Fibroblast of lung (primary cell): ENCODE results near the gene ERCC6L2. TPM values are rescaled to one million over a fixed set of nuclear protein-coding genes. Genes with fewer than 3 reads are reported as not detected.
A peak's percentile ranks its signal among the peaks of the same experiment; 100 is the strongest.

ENCODE experiments used
- DNase-seq, 2 donors: peaks; one replicate each; pipeline versions ENCODE4 v3.0.0 to v3.0.0-alpha.2; 2010; ENCODE audit warnings: low read depth in 2 of 2
- H2AFZ ChIP-seq: 2 replicates; pipeline ENCODE4 v1.5.1; 2012; ENCODE audit warnings: low read length, control low read depth, inconsistent platforms
- H3K27ac ChIP-seq: 2 replicates; pipeline ENCODE4 v1.5.1; 2011; ENCODE audit warnings: low read length, control low read depth; ENCODE audit not compliant: insufficient read depth
- H3K27me3 ChIP-seq: 2 replicates; pipeline ENCODE4 v1.5.1; 2011; ENCODE audit warnings: mild to moderate bottlenecking, low read length; ENCODE audit not compliant: control insufficient read depth, insufficient read depth
- H3K36me3 ChIP-seq: 2 replicates; pipeline ENCODE4 v1.5.1; 2011; ENCODE audit warnings: low read length; ENCODE audit not compliant: control insufficient read depth, insufficient read depth
- H3K4me1 ChIP-seq: 2 replicates; pipeline ENCODE4 v1.5.1; 2011; ENCODE audit warnings: low read length; ENCODE audit not compliant: control insufficient read depth, insufficient read depth; ENCODE audit errors: extremely low read depth
- H3K4me2 ChIP-seq: 2 replicates; pipeline ENCODE4 v1.5.1; 2011; ENCODE audit warnings: low read length, control low read depth; ENCODE audit not compliant: insufficient read depth; ENCODE audit errors: extremely low read depth
- H3K4me3 ChIP-seq, 4 experiments: fragments of 200-600 bp in 1 of 4; sonication (generic) in 1 of 4; replicated peaks in 1 of 4; 2 replicates each; pipeline ENCODE4 v1.5.1; 2011 to 2016; ENCODE audit warnings: low read length in 4 of 4, low read depth in 3 of 4, mild to moderate bottlenecking in 3 of 4, control low read depth in 2 of 4, inconsistent platforms in 1 of 4, mixed read lengths in 1 of 4; ENCODE audit not compliant: insufficient read depth in 1 of 4; ENCODE audit errors: control extremely low read depth in 1 of 4
- H3K79me2 ChIP-seq: 2 replicates; pipeline ENCODE4 v1.5.1; 2012; ENCODE audit warnings: mild to moderate bottlenecking, low read length, inconsistent platforms; ENCODE audit not compliant: control insufficient read depth, insufficient read depth
- H3K9ac ChIP-seq: 2 replicates; pipeline ENCODE4 v1.5.1; 2011; ENCODE audit warnings: mild to moderate bottlenecking, low read length, control low read depth; ENCODE audit not compliant: insufficient read depth
- H3K9me3 ChIP-seq: 2 replicates; pipeline ENCODE4 v1.5.1; 2012; ENCODE audit warnings: low read depth, low read length; ENCODE audit not compliant: control insufficient read depth, insufficient read depth
- H4K20me1 ChIP-seq: 2 replicates; pipeline ENCODE4 v1.5.1; 2011; ENCODE audit warnings: low read length; ENCODE audit not compliant: control insufficient read depth, insufficient read depth; ENCODE audit errors: extremely low read depth
- CTCF ChIP-seq, 2 donors: IDR thresholded peaks in 1 of 2; conservative IDR thresholded peaks in 1 of 2; 1 replicate in 1 of 2; 2 replicates in 1 of 2; pipeline ENCODE4 v1.5.1; 2011 to 2012; ENCODE audit warnings: low read length in 2 of 2, control low read depth in 1 of 2, inconsistent platforms in 1 of 2, low read depth in 1 of 2, mild to moderate bottlenecking in 1 of 2
- EZH2 ChIP-seq: IDR thresholded peaks from 2 replicates; pipeline ENCODE4 v1.5.1; 2012; ENCODE audit warnings: low read length, control low read depth, mild to moderate bottlenecking; ENCODE audit errors: missing control alignments
- polyA plus RNA-seq, 2 donors: library from polyadenylated mRNA; depleted of rRNA in 1 of 2; stranded (reverse) in 1 of 2; unstranded in 1 of 2; fragments of >200 nt; gene quantifications; 2 replicates each; pipeline ENCODE4 v1.2.1, GENCODE V29; 2011 to 2012; ENCODE audit warnings: missing spikeins in 1 of 2
- total RNA-seq: library from RNA; depleted of rRNA; stranded (reverse); fragments of >200 nt; gene quantifications from 2 replicates; pipeline ENCODE4 v1.2.1, GENCODE V29; 2014

The ERCC6L2 gene
- total and polyA plus RNA-seq, 2 donors (not counting 1 experiment from before 2014, with no cell fraction given): 45.0 to 117 TPM

DNA sequence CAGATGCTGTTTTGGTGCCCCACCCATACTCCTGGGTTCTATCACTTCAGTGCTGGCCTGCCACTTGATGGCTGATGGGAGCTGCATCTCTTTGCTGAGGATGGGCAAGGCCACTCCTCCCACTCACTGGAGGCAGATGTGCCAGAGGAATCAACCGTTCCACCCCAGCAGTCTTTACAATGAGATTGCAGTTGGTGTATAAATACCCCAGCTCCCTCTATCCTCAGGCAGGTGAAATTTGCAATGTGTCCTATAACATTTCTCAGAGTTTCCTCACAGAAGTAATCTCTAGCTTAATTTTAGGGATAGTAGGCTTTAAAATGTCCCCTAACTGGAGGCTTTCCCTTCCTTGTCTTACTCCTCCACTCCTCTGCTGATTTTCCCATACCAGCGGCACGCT is 36.5 kb upstream of the ERCC6L2 start:
- Histone ChIP-seq H3K27me3 (no peaks in the 10 kb centered on the region), H3K4me2 (no peak overlapping the region), H2AFZ (no peak overlapping the region), H3K9ac (no peak overlapping the region), H3K27ac (no peak overlapping the region), H3K4me1 (no peaks in the 10 kb centered on the region), H3K36me3 (no peaks in the 10 kb centered on the region), H3K4me3 (no peak overlapping the region), H3K79me2 (no peaks in the 10 kb centered on the region), H3K9me3 (no peaks in the 10 kb centered on the region), H4K20me1 (no peaks in the 10 kb centered on the region)
- TF ChIP-seq EZH2 (no peak), CTCF (conservative IDR thresholded peaks at IDR 0.05 in 1 of 2, IDR thresholded peaks at IDR 0.05 in 1 of 2; ENCODE audit: low read depth in 1 of 2, low read length in 2 of 2) (no peak)
- no peak for DNase-seq

- no peaks in the 10 kb centered on the region for H3K36me3 ChIP-seq
- no peaks in the 10 kb centered on the region for H3K9me3 ChIP-seq
- H4K20me1 ChIP-seq: no peaks in the 10 kb centered on the region
- H3K4me2 ChIP-seq: no peak overlapping the region
- H3K27me3 ChIP-seq: no peaks in the 10 kb centered on the region
- DNase-seq: peak in 1 of 2 donors; percentile 73
- no peaks in the 10 kb centered on the region for H3K4me1 ChIP-seq
- H3K4me3 ChIP-seq: no peak overlapping the region
- H3K79me2 ChIP-seq: no peaks in the 10 kb centered on the region
- TF ChIP-seq CTCF (conservative IDR thresholded peaks at IDR 0.05 in 1 of 2, IDR thresholded peaks at IDR 0.05 in 1 of 2; ENCODE audit: low read depth in 1 of 2, low read length in 2 of 2): no peak
- TF ChIP-seq EZH2: no peak
- H3K9ac ChIP-seq: no peak overlapping the region
- H3K27ac ChIP-seq: no peak overlapping the region
- H2AFZ ChIP-seq: no peak overlapping the region
Observed at GRCh38 chr9:95840074-95840473, 35.4 kb upstream of the ERCC6L2 start.

DNA sequence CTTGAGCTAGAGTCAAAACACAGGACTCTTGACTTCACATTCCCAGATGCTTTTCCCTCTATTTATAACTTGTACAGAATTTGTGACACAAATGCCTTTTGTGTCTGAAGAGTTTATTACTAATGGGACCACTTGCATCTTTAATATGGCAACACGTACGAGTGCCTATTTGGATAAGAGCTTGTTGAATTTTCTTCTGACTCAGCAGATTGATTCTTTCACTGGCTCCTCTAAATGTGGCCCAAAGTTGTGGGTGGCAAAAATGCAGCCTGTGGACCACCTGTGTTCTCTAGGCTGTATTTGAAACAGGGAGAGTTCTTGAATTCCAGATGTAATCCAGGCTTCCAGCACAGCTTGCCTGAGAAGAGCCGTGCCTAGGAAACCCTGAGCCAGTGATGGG is 34.1 kb upstream of the ERCC6L2 start:
- Histone ChIP-seq H3K27ac (no peak overlapping the region), H2AFZ (no peak overlapping the region), H3K9ac (no peak overlapping the region), H3K4me1 (no peaks in the 10 kb centered on the region), H3K79me2 (no peaks in the 10 kb centered on the region), H3K4me2 (no peak overlapping the region), H3K27me3 (no peaks in the 10 kb centered on the region), H3K9me3 (no peaks in the 10 kb centered on the region), H3K4me3 (no peak overlapping the region), H4K20me1 (no peaks in the 10 kb centered on the region), H3K36me3 (no peaks in the 10 kb centered on the region)
- no peak for TF ChIP-seq CTCF (conservative IDR thresholded peaks at IDR 0.05 in 1 of 2, IDR thresholded peaks at IDR 0.05 in 1 of 2; ENCODE audit: low read depth in 1 of 2, low read length in 2 of 2)
- TF ChIP-seq EZH2: no peak
- no peak for DNase-seq
